Activated CD8-positive, alpha-beta memory T cell treated with anti-CD3 and anti-CD28 coated beads, Interleukin-2, amount 50 U/mL, for 4 hours (primary cell): Measurements from ENCODE around the gene PPP3CA.

ENCODE experiments used
- DNase-seq: peaks from one replicate; pipeline ENCODE4 v3.0.0-alpha.2; 2020

Gene PPP3CA

DNA sequence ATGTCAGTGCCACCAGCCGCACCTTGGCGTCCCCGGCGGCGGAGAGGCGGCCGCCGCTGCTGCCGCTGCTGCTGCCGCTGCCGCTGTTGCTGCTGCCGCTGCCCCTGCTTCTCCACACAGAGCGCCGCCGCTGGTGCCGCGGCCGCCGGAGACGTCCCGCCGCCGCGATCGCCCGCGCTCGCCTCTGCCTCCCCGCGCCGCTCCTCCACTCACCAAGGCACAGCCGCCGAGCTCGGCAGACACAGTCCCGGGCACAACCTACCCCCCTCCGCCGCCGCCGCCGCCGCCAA, at the start of gene PPP3CA:
PPP3CA (minus strand) TSS at position 260 of the 290 bp plus-strand sequence.
- no peak for DNase-seq

DNA sequence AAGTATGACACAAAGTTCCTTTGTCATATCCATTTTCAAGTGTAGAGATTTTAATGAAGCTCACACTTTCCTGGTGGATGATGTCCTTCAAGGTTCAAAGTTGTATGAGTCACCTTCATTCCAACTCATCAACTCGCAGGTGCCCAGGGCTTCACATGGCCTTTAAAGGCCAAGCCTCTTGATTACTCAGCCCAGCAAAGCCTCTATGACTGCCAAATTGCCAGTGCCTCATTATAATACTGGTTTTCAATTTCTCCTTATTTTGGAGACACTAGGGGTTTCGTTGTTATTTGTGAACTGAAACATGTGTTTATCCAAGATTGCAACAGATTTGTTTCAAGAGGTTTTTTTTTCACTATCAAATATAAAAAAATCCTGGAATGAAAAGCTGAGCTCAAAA, 45.9 kb upstream of the PPP3CA start:
- DNase-seq, result no peak

DNA sequence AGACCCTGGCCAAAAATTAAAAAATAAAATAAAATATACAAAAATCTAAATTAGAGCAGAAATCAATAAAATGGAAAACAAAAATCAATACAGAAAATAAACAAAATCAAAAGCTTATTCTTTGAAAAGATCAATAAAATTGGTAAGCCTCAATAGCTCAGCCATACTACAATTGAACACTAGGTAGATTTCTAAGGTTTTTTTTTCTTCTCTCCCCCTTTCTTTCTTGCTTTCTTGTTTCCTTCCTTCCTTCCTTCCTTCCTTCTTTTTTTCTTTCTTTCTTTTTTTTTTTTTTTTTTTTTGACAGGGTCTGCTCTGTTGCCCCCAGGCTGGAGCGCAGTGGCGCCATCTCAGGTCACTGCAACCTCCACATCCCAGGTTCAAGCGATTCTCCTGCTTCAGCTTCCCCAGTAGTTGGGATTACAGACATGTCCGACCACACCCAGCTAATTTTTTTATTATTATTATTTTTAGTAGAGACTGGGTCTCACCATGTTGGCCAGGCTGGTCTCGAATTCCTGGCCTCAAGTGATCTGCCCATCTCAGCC, 23.4 kb upstream of the PPP3CA start:
- no peak for DNase-seq

DNA sequence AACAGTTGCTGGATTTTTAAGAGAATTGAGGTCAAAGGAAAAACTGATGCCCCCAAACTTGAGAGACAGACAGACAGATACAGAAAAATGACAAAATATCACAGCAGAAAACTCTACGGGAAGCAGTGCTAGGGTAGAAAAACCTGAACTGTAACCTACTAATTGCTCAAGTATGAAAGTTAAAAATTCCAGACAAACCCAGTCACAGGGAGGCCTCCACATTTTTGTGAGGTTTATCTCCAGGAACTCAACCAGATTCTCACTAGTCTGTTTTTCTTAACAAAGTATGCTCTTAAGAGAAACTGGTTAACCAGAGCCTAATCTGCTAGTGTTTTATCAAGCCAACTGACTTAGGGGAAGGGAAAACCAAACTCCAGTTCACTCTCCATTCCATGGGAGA, 19.9 kb upstream of the PPP3CA start:
- no peak for DNase-seq

DNA sequence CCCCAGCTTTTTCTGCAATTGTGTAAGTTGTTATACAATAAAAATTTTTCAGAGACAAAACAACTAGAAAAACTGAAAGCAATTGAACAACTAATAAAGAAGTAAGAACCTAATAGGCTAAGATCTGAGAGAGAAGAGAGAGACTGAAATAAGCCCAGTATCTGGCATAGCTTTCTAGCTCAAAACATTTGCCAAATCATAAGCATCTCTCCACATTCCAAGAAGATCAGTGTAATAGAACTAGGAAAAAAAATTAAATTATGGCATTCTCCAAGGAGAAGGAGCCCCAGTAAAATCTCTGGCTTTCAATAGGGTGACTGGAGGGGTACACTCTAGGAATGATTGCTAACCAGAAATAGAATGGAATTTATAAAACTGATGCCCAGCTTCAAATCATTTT, 19.0 kb upstream of the PPP3CA start:
- no peak for DNase-seq

DNA sequence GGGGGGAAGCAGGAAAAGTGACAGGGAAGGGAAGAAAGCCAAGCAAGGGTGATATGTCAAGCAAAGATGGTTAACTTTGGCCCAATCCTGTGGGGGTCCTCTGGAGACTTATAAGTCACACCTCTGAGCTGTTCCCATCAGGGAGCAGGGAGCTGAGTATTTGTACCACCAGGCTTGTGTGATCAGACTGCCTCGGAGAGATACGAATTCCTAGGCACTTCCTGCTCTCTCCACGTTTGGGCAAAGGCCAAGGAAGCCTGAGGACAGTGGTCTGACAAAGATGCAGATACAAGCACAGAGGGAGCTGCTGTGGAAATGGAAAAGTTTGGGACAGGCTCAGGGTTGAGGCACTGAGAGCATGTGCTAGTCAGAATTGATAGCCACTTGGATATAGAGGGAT, 10.4 kb upstream of the PPP3CA start:
- DNase-seq, result no peak

DNA sequence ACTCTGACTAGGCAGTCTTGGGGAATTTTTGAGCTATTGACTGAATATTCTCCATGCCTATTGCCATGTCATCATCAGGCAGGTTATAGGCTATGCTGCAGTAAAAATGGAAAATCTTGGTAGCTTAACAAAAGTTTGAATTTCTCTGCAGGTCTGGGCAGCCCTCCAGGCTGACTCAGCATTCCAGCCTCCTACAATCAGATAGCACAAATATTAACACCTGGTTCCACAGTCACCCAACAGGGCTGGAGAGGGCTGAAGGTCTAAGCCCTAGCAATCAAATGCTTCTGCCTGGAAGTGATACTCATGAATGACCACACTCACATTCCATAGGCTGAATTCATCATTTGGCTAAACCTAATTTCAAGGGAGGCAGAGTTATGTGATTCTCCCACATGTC, 9.6 kb upstream of the PPP3CA start:
- DNase-seq, result no peak

DNA sequence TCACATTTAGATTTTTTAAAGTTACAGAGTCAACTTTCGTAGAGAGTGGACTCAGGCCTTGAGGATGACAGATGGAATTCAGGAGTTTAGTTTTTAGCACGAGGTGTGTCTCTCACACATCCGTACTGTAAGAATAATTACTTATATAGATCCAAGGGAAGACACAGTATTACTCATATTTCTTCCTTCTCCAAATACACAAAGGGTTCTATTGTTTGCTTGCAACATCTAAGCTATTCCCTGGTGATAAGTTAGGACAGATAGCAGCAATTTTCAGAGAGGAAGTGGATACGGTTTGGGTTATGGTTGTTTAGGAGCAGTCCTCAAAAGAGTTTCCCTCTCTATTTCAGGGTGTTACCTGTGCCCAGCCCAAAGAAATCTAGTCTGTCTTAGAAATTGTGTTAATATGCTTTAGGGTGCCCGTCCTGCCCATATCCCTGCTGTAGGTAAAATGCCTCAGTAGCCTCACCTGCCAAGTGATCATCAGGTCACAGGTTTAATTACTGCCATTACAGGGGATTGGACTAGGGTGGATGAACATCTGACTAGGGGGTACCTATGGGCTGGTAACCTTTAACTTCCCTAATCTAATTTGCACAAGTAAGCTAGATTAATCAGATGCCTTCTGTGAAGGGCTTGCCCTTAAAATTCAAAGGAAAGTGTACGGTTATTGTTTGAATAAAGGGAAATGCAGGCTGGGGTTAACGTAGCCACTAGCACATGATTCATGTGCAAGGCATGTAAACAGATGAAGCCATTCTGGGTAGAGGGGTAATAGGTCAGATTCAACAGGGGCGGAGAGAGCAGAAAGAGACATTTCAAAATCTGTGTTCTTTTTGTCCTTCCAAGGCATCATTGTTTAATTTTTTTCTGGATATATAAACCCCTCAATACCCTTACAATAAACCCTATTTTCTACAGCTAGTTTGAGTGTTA, 8.7 kb upstream of the PPP3CA start:
- DNase-seq, result no peak

DNA sequence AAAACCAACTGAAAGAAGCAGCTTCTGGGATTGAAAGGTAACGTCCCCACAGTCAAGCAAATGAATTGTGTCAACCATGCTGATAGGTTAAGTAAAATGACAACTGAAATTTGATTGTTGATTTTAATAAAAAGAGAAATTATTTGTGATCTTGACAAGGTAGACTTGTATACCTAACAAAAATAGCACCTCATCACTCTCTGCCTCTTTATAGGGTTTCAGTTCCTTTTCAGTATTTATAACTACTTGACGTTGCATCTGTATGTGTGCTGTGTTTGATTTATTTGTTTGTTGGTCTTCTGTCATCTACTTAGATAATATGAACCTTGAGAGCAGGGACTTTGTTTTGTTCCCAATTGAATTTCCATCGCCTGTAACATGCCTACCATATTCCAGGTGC, 7.9 kb upstream of the PPP3CA start:
- no peak for DNase-seq

DNA sequence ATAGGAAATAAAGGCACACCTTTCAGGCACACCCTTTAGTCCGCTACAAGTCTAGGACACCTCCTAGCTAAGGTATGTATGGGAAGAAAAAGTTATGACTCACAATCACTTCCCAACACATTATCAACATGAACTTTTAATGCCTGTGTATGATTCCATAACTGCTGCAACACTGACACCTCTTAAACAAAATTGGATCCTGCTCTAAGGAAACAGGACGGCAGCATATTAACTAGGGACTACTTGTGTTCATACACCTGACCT, 2.4 kb upstream of the PPP3CA start:
- no peak for DNase-seq

DNA sequence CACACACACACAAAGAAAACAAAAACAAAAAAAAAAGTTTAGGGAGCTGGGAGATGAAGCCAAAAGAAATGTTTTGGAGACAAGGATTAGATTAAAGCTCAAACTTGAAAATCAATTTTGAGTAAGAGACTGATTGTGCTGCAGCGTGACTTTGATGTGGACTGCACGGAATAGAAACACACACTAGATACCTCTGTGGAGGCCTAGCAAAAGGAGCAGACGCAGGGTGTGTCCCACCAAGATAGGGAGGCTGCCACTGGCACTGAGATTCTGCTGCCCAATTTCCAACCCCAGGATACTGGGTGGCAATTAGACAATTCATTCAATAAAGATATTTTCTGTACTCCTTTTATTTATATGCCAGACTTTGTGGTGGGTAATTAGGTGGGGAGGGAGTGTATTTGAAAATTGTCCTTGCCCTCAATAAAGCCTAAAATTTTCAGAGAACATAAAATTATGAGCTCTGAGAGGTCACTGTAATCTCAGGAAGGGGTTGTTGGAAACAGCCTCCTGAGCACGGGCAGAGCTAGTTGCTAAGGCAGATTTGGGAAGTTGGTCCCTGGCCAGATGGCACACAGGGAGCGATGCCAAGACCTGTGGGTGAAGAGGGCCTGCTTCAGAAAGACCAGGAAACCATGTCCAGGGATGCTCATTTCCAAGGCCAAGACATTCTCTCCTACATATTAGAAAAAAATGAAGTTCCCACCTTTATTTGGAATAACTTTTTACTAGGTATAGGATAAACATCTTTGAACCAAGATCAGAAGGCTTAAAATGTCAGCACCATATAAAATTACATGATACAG, 1.9 kb upstream of the PPP3CA start:
- no peak for DNase-seq

DNA sequence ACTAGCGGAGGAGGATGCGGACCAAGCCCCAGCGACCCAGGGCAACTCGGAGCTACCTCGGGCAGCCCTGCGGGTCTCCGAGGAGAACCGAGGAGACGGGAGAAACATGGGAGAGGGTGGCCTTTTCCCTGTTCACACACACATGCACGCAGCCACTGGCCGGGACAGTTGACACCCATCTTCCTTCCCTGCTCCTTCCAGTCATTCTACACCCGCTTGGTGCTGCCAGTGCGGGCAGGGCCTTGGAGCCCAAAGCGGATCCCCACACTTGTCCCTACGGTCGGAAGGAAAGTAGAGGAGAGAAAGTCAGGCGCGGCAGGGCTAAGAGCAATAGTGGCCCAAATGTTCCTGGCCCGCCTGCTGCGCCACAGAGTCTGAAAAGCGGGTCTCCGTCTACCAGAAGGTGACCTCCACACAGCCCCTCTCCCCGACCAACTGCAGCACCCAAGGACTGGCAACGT, 1.1 kb upstream of the PPP3CA start:
- no peak for DNase-seq

DNA sequence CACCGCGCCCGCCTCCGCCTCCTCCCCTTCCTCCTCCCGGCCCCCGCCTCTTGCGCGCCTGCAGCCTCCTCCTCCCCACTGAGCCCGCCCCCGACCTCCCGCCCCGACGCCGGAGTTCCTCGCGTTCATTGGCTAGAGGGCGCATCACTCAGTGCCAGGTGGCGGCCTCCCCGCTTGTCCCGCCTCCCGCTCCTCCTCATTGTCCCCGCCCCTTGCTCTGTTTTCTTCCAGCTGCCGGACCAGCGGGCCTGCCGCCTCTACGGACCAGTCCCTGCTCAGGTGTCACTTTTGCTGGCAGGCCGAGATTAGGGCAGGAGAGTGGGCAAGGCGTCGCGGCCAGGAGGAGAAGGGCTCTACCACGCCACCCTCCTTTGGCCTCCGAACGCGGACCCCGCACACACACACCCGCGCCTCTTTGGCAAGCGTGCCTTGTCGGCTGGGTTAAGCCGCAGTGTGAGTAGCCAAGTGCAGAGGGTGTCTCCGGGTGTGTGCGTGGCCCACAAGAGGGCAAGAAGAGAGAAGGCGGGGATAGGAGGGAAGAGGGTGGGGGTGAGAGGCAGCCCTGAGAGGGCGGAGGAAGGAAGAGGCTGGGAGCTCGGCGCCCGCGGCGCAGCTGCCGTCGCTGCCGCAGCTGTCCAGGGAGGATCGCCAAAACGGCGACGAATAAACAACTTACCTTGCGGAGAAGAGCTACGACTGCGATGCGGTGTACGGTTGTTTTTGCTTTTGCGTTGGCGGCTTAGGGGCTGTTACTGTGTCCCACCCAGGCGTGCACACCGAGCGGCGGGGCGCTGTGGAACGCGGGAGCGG, 436 bp upstream of the PPP3CA start:
- DNase-seq, result peak; percentile 99

DNA sequence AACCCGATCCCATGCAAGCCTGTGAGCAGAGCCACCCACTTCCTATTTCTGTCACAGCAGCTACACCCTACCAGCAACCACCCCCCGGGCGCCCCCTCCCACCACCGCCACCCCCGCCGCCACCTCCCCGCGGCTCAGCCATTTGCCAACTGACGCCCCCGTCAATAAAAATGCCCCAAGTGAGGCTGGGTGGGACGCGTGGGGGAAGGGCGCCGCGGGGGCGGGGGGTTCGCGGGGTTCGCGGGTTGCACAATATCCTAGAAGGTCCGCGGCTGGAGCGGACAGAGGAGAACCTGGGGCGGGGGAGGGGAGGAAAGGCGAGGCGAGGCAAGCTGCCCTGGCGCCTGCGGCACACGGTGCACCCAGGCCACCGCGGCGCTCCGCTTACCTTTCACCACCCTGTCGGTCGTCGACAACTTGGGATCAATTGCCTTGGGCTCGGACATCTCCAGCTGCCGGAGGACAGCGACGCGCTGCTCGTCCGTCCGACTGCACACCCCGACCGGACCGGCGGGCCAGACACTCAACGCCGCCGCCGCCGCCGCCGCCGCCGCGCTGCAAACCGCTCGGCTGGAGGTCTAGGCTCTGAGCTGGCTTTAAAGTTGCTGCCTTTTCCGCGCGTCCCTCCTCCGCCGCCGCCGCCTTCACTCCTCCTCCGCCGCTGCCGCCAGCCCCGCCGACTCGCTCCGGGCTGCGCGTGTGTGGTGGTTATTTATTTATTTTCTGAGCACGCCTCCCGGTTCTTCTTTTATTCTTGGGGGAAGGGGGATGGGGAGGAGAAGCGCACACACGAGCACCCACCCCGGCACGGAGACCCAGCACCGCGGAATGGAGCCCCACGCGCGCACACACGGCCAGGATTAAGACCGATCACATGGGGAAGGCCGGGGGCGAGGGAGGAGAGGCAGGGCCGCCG, 717 bp downstream of the PPP3CA start:
- DNase-seq, result peak; percentile 66

DNA sequence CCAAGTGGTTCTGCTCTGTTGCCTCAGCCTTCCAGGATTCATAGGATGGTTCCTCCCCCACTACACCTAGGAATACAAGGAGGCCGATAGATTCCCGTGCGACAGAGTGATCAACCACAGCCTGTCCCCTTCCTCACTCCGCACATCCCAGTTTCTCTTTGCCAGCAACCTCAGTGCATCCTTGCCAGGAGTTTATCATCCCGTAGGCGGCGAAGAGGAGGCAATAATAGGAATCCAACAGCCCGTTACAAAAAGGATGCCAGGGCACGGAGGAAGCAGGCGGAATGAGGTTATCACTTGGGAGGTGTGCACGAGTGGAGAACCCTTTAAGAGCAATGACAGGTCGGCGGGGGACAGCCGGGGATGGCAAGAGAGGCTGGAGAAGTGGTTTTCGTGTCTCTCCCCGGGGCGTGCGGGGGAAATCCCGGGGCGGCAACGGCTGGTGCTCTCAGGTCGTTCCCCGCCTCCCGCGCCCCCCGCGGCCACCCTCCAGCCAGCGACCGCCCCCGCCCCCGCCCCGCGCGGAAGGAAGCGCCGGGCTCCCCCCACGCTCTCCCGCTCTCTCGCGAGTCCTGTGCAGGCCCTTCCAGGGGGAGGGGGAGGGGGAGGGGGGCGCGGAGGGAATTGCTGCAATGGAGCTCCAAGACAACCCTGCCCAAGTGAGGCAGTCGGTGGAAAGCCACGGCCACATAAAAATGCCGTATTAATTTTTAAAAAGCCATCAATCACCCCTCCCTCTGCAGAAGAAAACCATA, 1.6 kb downstream of the PPP3CA start:
- DNase-seq, result peak; percentile 59

DNA sequence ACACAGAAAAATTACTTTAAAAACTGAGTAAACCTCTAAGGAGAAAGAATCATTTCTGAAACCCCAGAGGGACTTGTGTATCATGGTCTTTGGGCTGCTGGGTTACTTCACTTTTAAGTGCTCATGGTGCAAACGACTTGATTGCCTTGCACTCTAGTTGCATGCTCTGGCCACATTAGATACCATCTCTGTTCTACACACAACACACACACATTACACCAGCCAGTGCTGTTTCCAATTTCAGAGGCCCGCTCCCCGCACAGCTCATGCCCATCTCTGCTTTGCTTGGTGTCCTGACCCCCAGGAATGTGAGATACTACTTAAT, 2.1 kb downstream of the PPP3CA start:
- DNase-seq, result no peak

DNA sequence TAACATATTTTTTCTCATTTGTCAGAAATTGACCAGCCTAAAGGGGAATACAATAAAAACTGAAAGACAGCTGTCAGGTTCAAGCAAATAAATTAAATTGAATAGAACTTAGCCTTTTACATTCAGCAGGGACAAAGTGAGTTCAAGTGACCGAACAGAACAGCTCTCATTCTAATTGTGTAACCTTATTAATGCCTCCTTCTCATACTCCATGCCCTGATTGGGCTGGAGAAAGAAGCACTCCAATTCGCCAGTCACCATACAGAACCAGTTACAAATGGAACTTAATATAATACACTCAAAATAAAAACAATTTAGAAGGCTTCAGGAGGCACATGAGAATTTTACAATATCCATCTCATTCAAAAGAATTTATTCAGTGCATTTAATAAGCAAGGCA, 8.0 kb downstream of the PPP3CA start:
- no peak for DNase-seq

DNA sequence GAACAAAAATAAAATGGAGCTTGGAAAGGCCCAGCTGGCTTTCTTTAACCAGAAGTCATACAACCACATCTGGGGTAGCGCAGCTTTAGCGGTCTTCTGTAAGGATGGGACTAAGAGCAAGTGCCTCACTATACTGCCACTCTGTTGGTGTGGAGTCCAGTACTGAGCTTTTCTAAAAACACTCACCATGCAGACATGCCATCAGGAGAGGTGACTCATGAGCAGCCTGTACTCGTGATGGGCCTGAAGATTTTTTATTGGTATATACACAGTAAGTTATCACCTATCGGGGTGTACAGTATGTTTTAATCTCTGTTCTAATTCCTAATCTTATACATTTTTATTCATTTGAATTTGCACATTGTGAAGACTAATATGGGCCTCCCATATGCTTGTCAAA, 9.6 kb downstream of the PPP3CA start:
- DNase-seq, result no peak

DNA sequence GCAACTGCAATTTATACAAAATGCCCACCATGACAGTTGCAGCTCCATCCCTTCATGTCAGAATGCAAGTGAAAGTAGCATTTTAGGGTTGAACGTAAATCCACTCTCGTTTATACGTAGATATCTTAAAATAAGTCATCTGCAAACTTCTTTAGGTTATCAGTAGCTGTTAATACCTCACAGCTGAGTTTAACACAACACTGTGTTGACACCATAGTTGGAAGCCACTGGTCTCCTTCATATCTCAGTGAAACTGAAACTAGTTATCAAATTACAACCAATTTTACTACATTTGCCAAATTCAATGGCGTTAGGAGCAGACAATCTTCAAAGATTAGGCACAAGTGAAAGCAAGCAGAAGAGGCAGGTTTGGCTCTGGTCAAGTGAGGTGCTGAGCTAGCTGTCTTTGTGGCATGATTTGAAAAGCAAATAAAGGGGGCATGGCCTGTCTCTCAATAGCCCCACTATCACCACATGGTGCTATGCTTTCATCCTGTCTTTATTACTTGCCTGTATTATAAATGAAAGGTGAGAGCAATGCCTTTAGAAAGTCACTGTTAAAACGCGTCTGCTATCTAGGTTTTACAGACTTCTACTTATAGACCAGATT, 12.3 kb downstream of the PPP3CA start:
- DNase-seq, result no peak

DNA sequence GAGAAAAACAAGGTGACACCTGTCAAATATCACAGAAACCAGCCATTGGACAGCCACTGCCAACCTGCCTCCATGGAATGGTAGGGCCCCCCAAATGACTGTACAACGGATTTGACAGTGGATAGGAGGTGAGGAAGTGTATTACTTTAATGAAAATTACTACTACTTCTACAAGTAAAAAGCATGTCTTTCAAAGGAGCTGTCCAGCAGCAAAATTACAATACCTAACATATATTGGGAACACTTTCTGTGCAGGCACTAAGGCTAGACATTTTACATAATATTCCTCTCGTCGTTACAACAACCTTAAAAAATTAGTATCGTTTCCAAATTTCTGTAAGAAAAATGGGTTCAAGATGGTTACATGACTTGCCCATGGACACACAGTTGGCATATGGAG, 14.9 kb downstream of the PPP3CA start:
- DNase-seq, result no peak

DNA sequence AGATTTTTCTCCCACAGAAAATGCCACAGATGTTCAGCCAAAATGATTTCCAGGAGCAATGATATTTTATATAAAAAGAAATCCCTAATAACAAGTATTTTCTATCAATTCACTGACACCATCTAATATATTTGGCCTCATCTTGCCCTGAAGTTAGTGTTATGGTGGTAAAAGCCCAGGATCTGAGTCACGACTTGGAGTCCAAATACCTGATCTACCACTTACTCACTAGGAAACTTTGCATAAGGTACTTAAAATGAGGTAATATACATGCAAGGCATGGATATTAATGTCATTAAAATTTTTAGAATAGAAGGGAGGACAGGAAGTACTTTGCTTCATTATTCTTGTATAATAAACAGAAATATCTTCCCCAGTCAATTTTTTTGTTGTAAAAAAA, 16.3 kb downstream of the PPP3CA start:
- DNase-seq, result no peak
